Uterus (tissue), 4 donors: ENCODE data around the gene ATP5F1B. TPM values are rescaled to one million over a fixed set of nuclear protein-coding genes. Genes with fewer than 3 reads are reported as not detected.

ENCODE experiments used
- DNase-seq, 2 donors: peaks; one replicate each; pipeline ENCODE4 v3.0.0-alpha.2; 2019 to 2020
- H3K27ac ChIP-seq, 2 donors: fragments of 200-600 bp; sonication (generic); 1 replicate in 1 of 2; 2 replicates in 1 of 2; pipeline ENCODE4 v1.5.1; 2016 to 2018
- H3K27me3 ChIP-seq, 2 donors: fragments of 200-600 bp; sonication (generic); one replicate each; pipeline ENCODE4 v1.5.1; 2018 to 2019; ENCODE audit warnings: control low read depth in 1 of 2
- H3K36me3 ChIP-seq, 2 donors: fragments of 200-600 bp; sonication (generic); one replicate each; pipeline ENCODE4 v1.5.1; 2019; ENCODE audit warnings: control low read depth in 1 of 2
- H3K4me1 ChIP-seq, 2 donors: fragments of 200-600 bp; sonication (generic); one replicate each; pipeline ENCODE4 v1.5.1; 2018 to 2019; ENCODE audit warnings: control low read depth in 1 of 2
- H3K4me3 ChIP-seq, 2 donors: fragments of 200-600 bp; sonication (generic); 1 replicate in 1 of 2; 2 replicates in 1 of 2; pipeline ENCODE4 v1.5.1; 2018 to 2019; ENCODE audit warnings: mild to moderate bottlenecking in 1 of 2
- H3K9me3 ChIP-seq, 2 donors: fragments of 200-600 bp; sonication (generic); one replicate each; pipeline ENCODE4 v1.5.1; 2019; ENCODE audit warnings: control low read depth in 1 of 2
- POLR2A ChIP-seq, 2 donors: fragments of 450-650 bp; IDR thresholded peaks; one replicate each; pipeline ENCODE4 v1.6.1; 2016; ENCODE audit warnings: antibody characterized with exemption in 2 of 2, mild to moderate bottlenecking in 1 of 2, moderate library complexity in 1 of 2
- intact Hi-C: fragments of 100-400 bp; cut with DNase I; formaldehyde crosslinking; loops from one replicate; pipeline ENCODE4 v1.15.1; 2023; ENCODE audit warnings: low total_unique reads
- total RNA-seq, 4 donors: library from RNA; depleted of rRNA in 3 of 4; stranded (reverse); fragments of >200 nt in 3 of 4; gene quantifications; one replicate each; pipeline versions ENCODE4 v1.1.0 to v1.2.4, GENCODE V29; 2014 to 2023
- TF ChIP-seq, protein P1 (sequence below), 4 experiments: fragments of 200-600 bp in 2 of 4; fragments of 450-650 bp in 2 of 4; sonication (generic) in 2 of 4; IDR thresholded peaks; one replicate each; pipeline ENCODE4 v1.5.1; 2016 to 2019; ENCODE audit warnings: antibody characterized with exemption in 4 of 4, mild to moderate bottlenecking in 2 of 4, moderate library complexity in 1 of 4
- donor health status: DM: yes; HTN: yes; CAD: no.

ATP5F1B gene
- total RNA-seq, result 100 to 1,000 TPM; 166 to 279 (median 244) TPM

DNA sequence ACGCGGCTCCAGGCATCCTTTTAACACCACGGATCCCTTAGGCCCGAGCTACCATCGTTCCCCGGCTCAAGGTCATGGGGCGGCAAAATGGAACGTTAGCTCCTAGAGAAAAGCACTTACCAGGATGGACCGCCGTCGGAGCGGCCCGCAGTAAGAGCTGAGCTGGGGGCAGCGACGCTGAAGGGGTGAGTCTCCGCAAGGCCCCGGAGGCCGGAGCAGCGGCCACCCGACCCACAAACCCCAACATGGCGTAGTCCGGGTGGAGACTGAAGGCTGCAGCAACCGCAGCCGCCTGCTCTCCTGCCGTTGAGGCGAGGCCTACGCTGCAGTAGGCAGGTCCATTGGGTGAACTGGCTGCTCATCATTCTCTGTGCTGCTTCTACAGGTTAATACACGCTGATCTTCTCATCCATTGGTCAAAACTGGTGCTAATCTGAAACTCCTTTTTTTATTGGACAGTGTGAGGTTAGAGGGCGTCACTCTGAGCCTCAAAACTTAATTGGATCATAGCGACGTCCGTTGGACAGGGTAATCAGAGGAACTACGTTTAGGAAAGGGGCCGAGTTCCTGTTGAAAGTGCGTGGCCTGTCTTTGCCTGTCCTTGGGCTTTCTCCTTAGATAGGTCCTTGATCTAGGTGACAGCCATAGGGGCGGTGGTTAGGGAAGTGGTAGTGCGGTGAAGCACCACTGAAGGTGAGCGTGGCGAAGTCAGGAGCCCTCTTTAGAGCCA is at the start of gene ATP5F1B:
ATP5F1B (minus strand) TSS at position 268 of the 730 bp plus-strand sequence; CDS start at position 247, 21 bp downstream.
- intact Hi-C loops, result no loop called here
- DNase-seq, result peak; percentile 94 to 99
- H3K27me3 ChIP-seq, result no peaks in the 10 kb centered on the region
- no peaks in the 10 kb centered on the region for H3K9me3 ChIP-seq
- peak within 1 kb of the TSS; percentile 93 to 96 for H3K27ac ChIP-seq
- H3K4me3 ChIP-seq, result peak within 1 kb of the TSS; percentile 97 to 99
- H3K36me3 ChIP-seq, result no peaks in the 10 kb centered on the region
- peak; percentile 95 to 98 for TF ChIP-seq POLR2A (IDR thresholded peaks at IDR 0.05)
- TF ChIP-seq, protein P1, sequence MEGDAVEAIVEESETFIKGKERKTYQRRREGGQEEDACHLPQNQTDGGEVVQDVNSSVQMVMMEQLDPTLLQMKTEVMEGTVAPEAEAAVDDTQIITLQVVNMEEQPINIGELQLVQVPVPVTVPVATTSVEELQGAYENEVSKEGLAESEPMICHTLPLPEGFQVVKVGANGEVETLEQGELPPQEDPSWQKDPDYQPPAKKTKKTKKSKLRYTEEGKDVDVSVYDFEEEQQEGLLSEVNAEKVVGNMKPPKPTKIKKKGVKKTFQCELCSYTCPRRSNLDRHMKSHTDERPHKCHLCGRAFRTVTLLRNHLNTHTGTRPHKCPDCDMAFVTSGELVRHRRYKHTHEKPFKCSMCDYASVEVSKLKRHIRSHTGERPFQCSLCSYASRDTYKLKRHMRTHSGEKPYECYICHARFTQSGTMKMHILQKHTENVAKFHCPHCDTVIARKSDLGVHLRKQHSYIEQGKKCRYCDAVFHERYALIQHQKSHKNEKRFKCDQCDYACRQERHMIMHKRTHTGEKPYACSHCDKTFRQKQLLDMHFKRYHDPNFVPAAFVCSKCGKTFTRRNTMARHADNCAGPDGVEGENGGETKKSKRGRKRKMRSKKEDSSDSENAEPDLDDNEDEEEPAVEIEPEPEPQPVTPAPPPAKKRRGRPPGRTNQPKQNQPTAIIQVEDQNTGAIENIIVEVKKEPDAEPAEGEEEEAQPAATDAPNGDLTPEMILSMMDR (IDR thresholded peaks at IDR 0.05), result peak in 3 of 4 experiments; percentile 7 to 37 (median 22)
- H3K4me1 ChIP-seq, result peaks cover 0 to 4% of the 10 kb centered on the region in 2 donors

DNA sequence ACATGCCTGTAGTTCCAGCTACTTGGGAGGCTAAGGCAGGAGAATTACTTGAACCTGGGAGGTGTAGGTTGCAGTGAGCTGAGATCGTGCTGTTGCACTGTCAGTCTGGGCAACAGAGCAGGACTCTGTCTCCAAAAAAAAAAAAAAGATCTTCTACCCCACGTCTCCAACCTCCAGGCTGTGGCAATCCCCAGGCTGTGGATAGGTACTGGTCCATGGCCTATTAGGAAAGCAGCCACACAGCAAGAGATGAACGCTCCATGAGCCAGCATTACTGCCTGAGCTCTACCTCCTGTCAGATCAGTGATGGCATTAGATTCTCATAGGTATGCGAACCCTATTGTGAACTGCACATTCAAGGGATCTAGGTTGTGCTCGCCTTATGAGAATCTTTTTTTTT is 48.4 kb upstream of the ATP5F1B start:
- no peak overlapping the region for H3K27ac ChIP-seq
- no peak for TF ChIP-seq POLR2A (IDR thresholded peaks at IDR 0.05)
- TF ChIP-seq, protein P1 (IDR thresholded peaks at IDR 0.05), result no peak
- no peak for DNase-seq
- no peaks in the 10 kb centered on the region for H3K36me3 ChIP-seq
- H3K4me1 ChIP-seq, result no peaks in the 10 kb centered on the region
- intact Hi-C loops, result no loop called here
- H3K4me3 ChIP-seq, result no peak overlapping the region
- no peaks in the 10 kb centered on the region for H3K9me3 ChIP-seq
- no peaks in the 10 kb centered on the region for H3K27me3 ChIP-seq

DNA sequence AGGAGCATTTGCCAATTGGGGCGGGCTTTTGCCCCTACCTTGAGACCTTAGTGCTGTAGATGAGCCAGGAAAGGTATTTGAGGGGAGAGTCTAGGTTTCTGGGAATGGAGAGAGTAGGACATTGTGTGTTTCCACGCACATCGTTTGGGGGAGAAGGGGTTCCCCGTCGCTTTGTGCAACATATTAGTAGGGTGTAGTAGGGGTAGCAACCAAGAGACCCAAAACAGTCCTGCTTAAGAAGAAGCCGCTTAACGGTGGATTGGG is 43.0 kb upstream of the ATP5F1B start:
- DNase-seq, result no peak
- no peak for TF ChIP-seq POLR2A (IDR thresholded peaks at IDR 0.05)
- TF ChIP-seq, protein P1 (IDR thresholded peaks at IDR 0.05), result no peak
- Histone ChIP-seq H3K4me3 (peak overlapping the region; percentile 93 to 98), H3K27ac (peak overlapping the region; percentile 99 to 100), H3K9me3 (no peaks in the 10 kb centered on the region), H3K36me3 (no peaks in the 10 kb centered on the region), H3K4me1 (no peaks in the 10 kb centered on the region), H3K27me3 (no peaks in the 10 kb centered on the region)
- intact Hi-C loops, result loop anchor here (5.0 kb wide), 1 partner anchor 39 kb away; the partner anchor contains the start of gene NACA

DNA sequence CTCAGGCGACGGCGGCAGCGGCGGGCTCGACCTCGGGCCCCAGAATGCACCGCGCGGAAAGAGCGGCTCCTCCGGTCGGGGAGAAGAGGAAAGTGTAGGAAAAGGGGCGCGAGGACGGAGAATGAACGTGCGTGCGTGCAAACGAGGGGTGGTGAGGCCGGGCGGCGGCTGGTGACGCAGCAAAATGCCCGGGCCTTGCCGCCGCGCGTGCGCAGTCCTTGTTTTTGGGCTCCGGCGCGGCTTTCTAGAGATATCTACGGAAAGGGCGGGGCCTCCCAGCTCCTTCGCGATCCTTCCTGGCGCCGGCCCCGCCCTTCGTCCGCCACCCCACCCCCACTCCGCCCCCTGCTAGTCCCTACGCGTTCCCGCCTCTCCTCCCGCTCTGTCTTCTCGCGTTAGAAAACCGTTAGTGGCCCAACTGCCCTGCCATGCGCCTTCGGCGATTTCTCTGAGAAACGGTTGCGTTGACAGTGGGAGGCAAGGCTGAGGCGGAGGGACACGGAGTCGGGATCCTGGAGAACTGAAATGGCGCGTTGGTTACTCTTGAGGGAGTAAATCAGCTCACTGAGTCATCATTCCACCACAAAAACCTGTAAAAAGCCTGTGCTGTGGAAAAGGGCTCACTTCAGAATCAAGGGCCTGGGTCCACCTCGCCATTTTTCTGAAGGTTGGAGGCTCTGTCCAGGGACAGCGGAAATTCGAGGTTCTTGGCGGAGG is 42.5 kb upstream of the ATP5F1B start, which contains the start of gene PTGES3:
PTGES3 (minus strand) TSS at position 156 of the 717 bp plus-strand sequence. CDS start 285 bp downstream, outside the sequence.
- Histone ChIP-seq H3K9me3 (no peaks in the 10 kb centered on the region), H3K27ac (peak within 1 kb of the TSS; percentile 99 to 100), H3K36me3 (no peaks in the 10 kb centered on the region), H3K27me3 (no peaks in the 10 kb centered on the region), H3K4me3 (peak within 1 kb of the TSS; percentile 93 to 98), H3K4me1 (no peaks in the 10 kb centered on the region)
- DNase-seq, result peak; percentile 98
- intact Hi-C loops, result loop anchor here (5.0 kb wide), 1 partner anchor 39 kb away; the partner anchor contains the start of gene NACA
- TF ChIP-seq, protein P1 (IDR thresholded peaks at IDR 0.05), result peak in 2 of 4 experiments; percentile 19 to 45
- TF ChIP-seq POLR2A (IDR thresholded peaks at IDR 0.05), result peak; percentile 92 to 97
